HG02610 (cell line): ENCODE results near the gene ATRNL1.
A peak's percentile ranks its signal among the peaks of the same experiment; 100 is the strongest.
"Not testable (repeated sequence)": the region's sequence is repeated elsewhere in the genome, so short reads cannot be mapped to it uniquely, and the experiment has no call there.

ENCODE experiments used
- ATAC-seq: cut with Tn5 transposase; IDR thresholded peaks from one replicate; pipeline ENCODE4 v1.9.1; 2021; ENCODE audit warnings: mild to moderate bottlenecking, moderate library complexity; ENCODE audit not compliant: unreplicated experiment

ATRNL1 gene

GRCh38 chr10:115214829-115215228 is 121.7 kb downstream of the ATRNL1 start:
- no peak for ATAC-seq

- ATAC-seq = no peak
These were observed 126.0 kb downstream of the ATRNL1 start for GRCh38 chr10:115219203-115219602.

- no peak for ATAC-seq
These were observed 128.9 kb downstream of the ATRNL1 start for GRCh38 chr10:115222039-115222438.

GRCh38 chr10:115239761-115240160 is 146.6 kb downstream of the ATRNL1 start:
- ATAC-seq = no peak

- ATAC-seq = no peak
These were observed 157.6 kb downstream of the ATRNL1 start for GRCh38 chr10:115250784-115251183.

- ATAC-seq = not testable (repeated sequence)
These were observed 160.6 kb downstream of the ATRNL1 start for GRCh38 chr10:115253765-115254164.

- no peak for ATAC-seq
These were observed 179.3 kb downstream of the ATRNL1 start for GRCh38 chr10:115272482-115272881.

GRCh38 chr10:115278294-115278693 is 185.1 kb downstream of the ATRNL1 start:
- no peak for ATAC-seq

GRCh38 chr10:115295213-115295805 is 202.1 kb downstream of the ATRNL1 start:
- no peak for ATAC-seq

- no peak for ATAC-seq
These were observed 206.9 kb downstream of the ATRNL1 start for GRCh38 chr10:115300080-115300479.

GRCh38 chr10:115319669-115320068 is 226.5 kb downstream of the ATRNL1 start:
- ATAC-seq = not testable (repeated sequence)

GRCh38 chr10:115321360-115321759 is 228.2 kb downstream of the ATRNL1 start:
- ATAC-seq = peak; percentile 44

GRCh38 chr10:115328331-115328730 is 235.2 kb downstream of the ATRNL1 start:
- ATAC-seq = no peak

GRCh38 chr10:115335366-115335765 is 242.2 kb downstream of the ATRNL1 start:
- no peak for ATAC-seq

GRCh38 chr10:115355162-115355760 is 262.1 kb downstream of the ATRNL1 start:
- ATAC-seq = peak; percentile 79

- ATAC-seq = not testable (repeated sequence)
These were observed 274.8 kb downstream of the ATRNL1 start for GRCh38 chr10:115367920-115368319.

- no peak for ATAC-seq
These were observed 285.9 kb downstream of the ATRNL1 start for GRCh38 chr10:115379064-115379463.

GRCh38 chr10:115384665-115385064 is 291.5 kb downstream of the ATRNL1 start:
- no peak for ATAC-seq

GRCh38 chr10:115390607-115391006 is 297.4 kb downstream of the ATRNL1 start:
- no peak for ATAC-seq

- no peak for ATAC-seq
These were observed 304.9 kb downstream of the ATRNL1 start for GRCh38 chr10:115398026-115398425.

GRCh38 chr10:115402699-115403098 is 309.5 kb downstream of the ATRNL1 start:
- no peak for ATAC-seq

- ATAC-seq = not testable (repeated sequence)
These were observed 312.7 kb downstream of the ATRNL1 start for GRCh38 chr10:115405838-115406237.

- no peak for ATAC-seq
These were observed 316.2 kb downstream of the ATRNL1 start for GRCh38 chr10:115409347-115409746.
